HG03558 (cell line): ENCODE measurements around the gene AKT1S1.

Experiments used
- ATAC-seq: cut with Tn5 transposase; IDR thresholded peaks from one replicate; pipeline ENCODE4 v1.9.1; 2021; ENCODE audit warnings: moderate number of reproducible peaks; ENCODE audit not compliant: unreplicated experiment; ENCODE audit errors: extremely low read depth

Gene AKT1S1

GRCh38 chr19:49887037-49887664 lies 10.0 kb upstream of the AKT1S1 start:
- no peak for ATAC-seq

DNA sequence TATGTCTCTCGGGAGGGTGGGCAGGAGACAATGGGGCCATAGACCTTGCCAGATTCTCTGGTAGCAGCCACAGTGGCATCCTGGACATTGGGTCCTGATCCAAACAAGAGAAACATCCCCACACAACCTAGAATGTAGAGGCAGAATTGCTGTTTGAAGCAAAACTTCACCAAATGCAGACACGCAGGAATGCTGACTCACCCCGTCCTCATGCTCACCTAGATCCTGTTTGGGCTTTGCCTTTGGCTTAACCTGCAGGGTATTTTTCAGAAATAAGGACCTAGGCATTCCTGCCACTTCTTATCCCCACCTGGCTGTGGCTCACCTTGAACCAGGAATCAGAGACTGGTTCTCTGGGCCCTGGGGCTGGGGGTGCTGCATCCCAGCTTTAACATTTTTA lies 7.6 kb upstream of the AKT1S1 start:
- no peak for ATAC-seq

GRCh38 chr19:49884109-49884508 lies 7.0 kb upstream of the AKT1S1 start:
- ATAC-seq = no peak

GRCh38 chr19:49883094-49883493 lies 5.9 kb upstream of the AKT1S1 start:
- no peak for ATAC-seq

DNA sequence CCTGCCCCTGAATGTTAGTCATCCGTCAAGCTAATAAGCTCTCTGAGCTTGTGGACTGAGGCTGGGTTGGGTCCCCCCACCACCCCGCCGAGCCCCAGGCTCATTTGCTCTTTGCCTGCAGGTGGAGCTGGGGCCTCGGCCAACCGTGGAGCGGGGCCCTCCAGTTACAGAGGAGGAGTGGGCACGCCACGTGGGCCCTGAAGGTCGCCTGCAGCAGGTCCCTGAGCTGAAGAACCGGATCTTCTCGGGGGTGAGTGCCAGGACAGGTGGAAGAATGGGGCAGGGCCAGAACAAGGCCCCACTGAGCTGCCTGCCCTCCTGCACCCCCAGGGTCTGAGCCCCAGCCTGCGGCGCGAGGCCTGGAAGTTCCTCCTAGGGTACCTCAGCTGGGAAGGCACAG lies 5.5 kb upstream of the AKT1S1 start:
- ATAC-seq = no peak

GRCh38 chr19:49881672-49882394 lies 4.7 kb upstream of the AKT1S1 start:
- ATAC-seq = no peak

- ATAC-seq = no peak
These were observed 4.0 kb upstream of the AKT1S1 start for GRCh38 chr19:49881186-49881585.

DNA sequence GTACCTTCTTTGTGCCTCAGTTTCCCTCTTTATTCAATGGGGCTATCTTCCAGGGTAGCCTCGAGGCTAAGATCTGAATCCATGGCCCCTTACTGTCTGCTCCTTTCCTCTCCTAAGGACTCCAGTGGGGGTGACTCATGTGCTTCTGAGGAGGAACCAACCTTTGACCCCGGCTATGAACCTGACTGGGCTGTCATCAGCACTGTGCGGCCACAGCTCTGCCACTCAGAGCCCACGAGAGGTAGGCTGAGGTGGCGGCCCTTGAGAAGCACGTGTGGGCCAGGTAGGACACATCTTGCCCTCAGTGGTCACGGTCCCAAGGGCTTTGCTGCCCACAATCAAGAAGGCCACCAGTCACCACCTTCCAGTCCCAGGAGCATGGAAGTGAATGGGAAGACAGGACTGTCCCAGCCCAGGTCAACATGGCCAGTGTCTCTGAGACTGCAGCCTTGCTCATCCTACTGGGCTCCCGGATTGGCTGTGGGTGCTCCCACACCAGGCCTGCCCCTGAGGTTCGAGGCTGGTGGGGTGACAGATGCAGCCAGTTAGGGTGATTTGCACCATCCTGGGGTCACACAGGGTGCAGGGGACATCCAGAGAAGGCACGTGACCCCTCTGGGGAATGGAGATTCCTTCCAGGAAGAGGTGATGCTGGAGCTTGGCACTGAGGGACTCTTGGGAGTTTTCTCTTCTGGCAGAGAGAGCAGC lies 3.2 kb upstream of the AKT1S1 start:
- ATAC-seq = no peak

DNA sequence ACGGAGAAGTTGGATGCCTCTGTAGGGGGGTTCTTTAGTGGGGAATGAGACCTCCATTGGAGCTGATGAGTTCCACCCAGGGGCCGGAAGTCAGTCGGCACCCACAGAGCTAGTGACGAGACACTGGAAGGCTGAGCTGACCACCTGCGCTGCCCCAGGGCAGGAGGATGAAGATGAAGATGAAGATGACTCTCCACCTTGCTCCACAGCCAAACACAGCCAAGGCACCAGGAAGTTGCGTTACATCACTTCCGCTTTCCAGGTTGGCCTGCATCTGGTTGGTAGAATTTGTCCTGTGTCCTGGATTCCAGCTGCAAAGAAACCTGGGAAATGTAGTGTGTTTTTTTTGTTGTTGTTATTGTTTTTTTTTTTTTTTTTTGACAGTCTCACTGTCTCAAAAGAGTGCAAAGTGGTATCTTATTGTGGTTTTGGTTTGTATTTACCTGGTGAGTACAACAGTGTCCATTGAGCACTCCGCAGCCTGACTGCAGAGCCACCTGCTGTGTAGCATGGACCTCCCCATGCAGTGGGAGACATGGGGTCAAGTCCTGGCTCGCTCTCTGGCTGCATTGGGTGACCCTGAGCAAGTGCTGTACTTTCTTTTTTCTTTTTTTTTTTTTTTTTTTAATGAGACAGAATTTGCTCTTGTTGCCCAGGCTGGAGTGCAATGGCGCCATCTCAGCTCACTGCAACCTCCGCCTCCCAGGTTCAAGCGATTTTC lies 2.2 kb upstream of the AKT1S1 start:
- ATAC-seq = no peak

DNA sequence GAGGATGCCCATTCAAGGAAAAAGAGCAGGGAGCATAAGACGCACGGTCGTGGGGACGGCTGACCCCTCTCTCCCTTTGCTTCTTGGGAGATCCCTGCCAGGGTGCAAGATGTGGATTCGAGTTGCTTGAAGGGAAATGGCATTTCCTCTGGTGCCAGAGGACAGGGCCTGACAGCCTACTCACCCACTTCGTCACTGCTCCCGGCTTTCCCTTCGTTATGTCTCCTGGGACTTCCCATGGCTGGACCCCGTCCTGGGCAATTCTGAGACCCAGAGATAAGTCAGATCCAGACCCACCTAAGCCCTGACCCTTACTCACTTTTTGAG lies 1.6 kb upstream of the AKT1S1 start:
- ATAC-seq = no peak

DNA sequence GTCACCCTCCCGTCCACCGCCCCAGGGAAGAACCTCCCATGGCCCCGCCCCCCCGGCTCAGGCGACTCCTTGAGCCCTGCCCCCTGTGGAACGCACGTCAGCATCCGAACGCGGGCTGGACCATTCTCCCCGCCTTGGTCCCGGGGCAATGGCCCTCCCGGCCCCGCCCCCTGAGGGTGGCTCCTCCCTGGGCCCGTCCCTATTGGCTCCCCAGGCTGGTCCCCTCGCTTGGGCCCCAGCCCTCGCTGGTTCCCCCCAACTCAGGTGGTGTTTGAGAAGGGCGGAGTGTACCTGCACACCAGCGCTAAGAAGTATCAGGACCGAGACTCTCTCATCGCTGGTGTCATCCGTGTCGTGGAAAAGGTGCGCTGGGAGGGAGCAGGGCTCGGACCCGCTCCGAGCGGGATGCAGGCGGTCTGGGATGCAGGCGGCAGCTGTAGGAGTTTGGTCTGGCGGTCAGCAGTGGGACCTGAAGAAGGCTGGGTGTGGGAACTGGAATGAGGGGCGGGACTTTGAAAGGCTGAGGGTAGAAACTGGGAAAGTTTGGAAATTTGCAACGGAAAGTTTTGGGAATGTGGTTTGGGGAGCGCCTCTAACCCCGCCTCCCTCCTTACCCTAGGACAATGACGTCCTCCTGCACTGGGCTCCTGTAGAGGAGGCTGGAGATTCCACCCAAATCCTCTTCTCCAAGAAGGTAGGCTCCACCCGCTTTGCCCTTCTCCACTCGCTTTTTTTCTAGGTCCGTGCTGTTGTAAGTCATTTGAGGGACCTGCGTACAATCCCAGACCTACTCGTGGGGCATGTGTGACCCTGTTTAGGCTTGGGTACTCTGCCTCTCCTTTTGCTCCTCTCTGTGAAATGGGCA lies 956 bp upstream of the AKT1S1 start:
- peak; percentile 20 for ATAC-seq

GRCh38 chr19:49876422-49877019 lies 634 bp downstream of the AKT1S1 start:
- ATAC-seq = peak; percentile 24

DNA sequence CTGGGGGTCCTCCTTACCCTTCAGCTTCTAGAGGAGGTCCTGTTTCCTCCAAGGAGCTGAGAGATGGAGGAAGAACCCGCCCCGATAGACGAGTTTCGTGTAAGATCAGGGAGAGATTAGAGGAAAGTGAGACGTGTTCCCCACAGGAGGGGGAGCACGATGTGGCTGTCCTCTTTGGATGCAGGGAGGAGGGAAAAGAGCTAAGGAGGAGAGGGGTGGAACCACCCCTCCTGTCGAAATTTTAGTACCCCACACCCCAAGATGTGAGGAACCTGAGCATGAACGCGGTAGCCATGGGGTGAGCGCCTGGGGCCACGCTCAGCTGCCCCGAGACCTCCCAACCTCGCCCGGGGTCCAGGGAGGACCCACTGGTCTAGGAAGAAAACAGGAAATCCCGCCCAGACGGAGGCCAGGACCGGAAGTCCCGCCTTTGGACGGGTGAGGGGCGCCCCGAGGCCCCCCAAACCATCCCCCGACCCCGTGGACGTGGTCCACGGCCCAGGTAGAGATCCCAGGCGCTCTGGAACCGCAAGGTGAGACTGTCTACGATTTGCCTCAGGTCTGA lies 1.2 kb downstream of the AKT1S1 start:
- ATAC-seq = no peak

DNA sequence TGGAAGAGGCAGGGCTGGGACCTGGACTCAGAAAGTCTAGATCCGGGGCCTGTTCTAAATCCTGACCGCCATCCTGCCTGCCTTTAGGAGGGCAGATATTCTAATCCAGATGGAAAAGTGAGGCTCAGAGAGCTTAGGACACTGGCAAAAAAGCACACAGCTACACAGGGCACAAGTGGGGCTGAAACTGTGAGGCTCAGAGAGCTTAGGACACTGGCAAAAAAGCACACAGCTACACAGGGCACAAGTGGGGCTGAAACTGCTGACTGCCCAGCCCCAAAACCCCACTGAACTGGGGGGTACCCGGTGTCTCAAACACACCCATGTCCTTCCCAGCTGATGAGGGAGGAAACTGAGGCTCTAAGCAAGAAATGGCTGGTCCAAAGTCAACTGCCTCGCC lies 2.0 kb downstream of the AKT1S1 start:
- no peak for ATAC-seq

DNA sequence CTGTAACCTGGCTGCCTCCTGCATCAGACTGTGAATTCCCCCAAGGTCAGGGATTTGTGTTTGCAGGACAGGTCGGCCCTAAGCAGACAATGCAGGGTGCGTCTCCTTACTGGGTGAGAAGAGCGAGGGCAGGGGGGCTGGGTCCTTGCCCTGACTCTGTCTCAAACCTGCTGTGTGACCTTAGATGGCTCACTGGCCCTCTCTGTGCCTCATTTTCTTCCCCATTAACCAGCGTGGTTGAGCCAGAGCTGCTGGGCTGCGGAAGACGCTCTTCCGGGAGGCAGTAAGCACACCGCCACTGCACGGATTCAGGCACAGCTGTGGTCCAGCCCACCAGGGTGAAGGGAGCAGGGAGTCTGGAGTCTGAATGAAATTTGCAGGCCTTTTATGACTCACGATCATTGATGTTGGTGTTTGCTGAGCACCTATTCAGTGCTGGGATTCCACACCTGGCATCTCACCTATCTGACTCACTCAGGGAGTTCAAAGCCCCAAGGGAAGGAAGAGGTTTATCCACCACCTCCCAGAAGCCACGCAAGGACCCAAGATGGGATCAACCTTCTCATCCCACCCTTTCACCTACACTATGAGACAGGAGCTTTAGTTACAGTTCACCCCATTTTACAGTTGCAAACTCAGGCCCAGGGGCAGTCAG lies 2.5 kb downstream of the AKT1S1 start:
- ATAC-seq = no peak

DNA sequence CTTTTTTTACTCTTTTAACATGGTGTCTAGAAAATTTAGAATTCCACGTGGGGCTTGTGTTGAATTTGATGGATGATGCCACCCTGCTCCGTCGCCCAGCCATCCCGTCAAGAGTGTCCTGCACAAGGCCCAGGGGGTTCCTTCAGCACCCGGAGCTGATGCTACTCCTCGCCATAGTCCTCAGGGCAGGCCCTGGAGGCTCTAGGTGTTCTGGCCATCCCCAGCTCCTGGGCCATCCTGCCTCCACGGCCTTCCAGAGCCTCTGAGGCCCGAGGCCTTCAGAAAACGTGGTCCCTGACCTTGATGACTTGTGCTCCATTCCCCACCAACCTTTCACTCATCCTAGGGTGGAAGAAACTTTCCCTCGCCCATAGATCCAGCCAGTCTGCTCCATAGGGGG lies 3.3 kb downstream of the AKT1S1 start:
- no peak for ATAC-seq

DNA sequence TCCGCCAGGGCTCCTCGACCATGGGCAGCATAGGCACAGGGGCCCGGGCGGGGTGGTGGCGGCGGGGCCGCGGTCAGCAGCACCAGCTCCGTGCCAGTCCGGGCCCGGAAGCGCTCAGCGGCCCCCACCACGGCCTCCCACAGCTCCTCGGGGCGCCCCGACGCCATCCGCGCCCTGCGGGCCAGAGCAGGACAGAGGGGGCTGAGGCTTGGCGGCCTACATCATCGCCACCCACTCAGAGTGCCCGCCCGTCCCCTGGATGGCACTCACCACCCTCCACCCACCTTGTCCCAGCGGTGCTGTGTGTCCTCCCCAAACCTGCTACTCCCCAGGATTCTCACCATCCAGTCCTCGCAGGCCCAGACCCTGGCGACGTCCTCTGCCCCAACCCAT lies 4.0 kb downstream of the AKT1S1 start:
- no peak for ATAC-seq

- ATAC-seq = no peak
These were observed 4.7 kb downstream of the AKT1S1 start for GRCh38 chr19:49872245-49873128.
